NCI-H128 (cell line): ENCODE data around the gene SH3RF1.
"Not testable (repeated sequence)": the region's sequence is repeated elsewhere in the genome, so short reads cannot be mapped to it uniquely, and the experiment has no call there.

Experiments used
- DNase-seq: peaks from one replicate; lab custom pipeline; 2025; ENCODE audit not compliant: unreplicated experiment; lab: John Stamatoyannopoulos, UW

Gene SH3RF1

GRCh38 chr4:169202145-169202699, 68.5 kb downstream of the SH3RF1 start:
- DNase-seq, result no peak

GRCh38 chr4:169201222-169202144, 69.3 kb downstream of the SH3RF1 start:
- DNase-seq, result no peak

- no peak for DNase-seq
Measured at GRCh38 chr4:169200361-169201030, 70.3 kb downstream of the SH3RF1 start.

GRCh38 chr4:169199184-169199583, 71.6 kb downstream of the SH3RF1 start:
- DNase-seq, result no peak

- DNase-seq, result no peak
Measured at GRCh38 chr4:169198167-169198566, 72.6 kb downstream of the SH3RF1 start.

GRCh38 chr4:169197206-169197605, 73.5 kb downstream of the SH3RF1 start:
- not testable (repeated sequence) for DNase-seq

GRCh38 chr4:169195032-169195431, 75.7 kb downstream of the SH3RF1 start:
- DNase-seq, result no peak

GRCh38 chr4:169189968-169190367, 80.8 kb downstream of the SH3RF1 start:
- DNase-seq, result not testable (repeated sequence)

GRCh38 chr4:169189372-169189771, 81.4 kb downstream of the SH3RF1 start:
- DNase-seq, result no peak

- DNase-seq, result no peak
Measured at GRCh38 chr4:169188204-169188603, 82.6 kb downstream of the SH3RF1 start.

- DNase-seq, result no peak
Measured at GRCh38 chr4:169185133-169185956, 85.4 kb downstream of the SH3RF1 start.

- no peak for DNase-seq
Measured at GRCh38 chr4:169184686-169185085, 86.1 kb downstream of the SH3RF1 start.

GRCh38 chr4:169184236-169184635, 86.5 kb downstream of the SH3RF1 start:
- no peak for DNase-seq

- DNase-seq, result no peak
Measured at GRCh38 chr4:169183581-169183980, 87.2 kb downstream of the SH3RF1 start.

- no peak for DNase-seq
Measured at GRCh38 chr4:169179609-169180521, 90.9 kb downstream of the SH3RF1 start.

- not testable (repeated sequence) for DNase-seq
Measured at GRCh38 chr4:169178092-169178491, 92.7 kb downstream of the SH3RF1 start.

GRCh38 chr4:169175476-169175875, 95.3 kb downstream of the SH3RF1 start:
- no peak for DNase-seq

GRCh38 chr4:169175035-169175434, 95.7 kb downstream of the SH3RF1 start:
- DNase-seq, result no peak

GRCh38 chr4:169174247-169174646, 96.5 kb downstream of the SH3RF1 start:
- no peak for DNase-seq
